Heart left ventricle (tissue), 16 donors: ENCODE results near the gene CCDC134. TPM values are rescaled to one million over a fixed set of nuclear protein-coding genes. Genes with fewer than 3 reads are reported as not detected.
A peak's percentile ranks its signal among the peaks of the same experiment; 100 is the strongest.
"Not testable (repeated sequence)": the region's sequence is repeated elsewhere in the genome, so short reads cannot be mapped to it uniquely, and the experiment has no call there.

Source experiments
- ATAC-seq, 4 donors: fragments of 200-7000 bp; cut with Tn5 transposase; one replicate each; pipeline ENCODE4 v1.9.1; 2020 to 2022; ENCODE audit warnings: moderate library complexity in 4 of 4, mild to moderate bottlenecking in 3 of 4, moderate number of reproducible peaks in 1 of 4
- DNase-seq, 5 donors: peaks; one replicate each; pipeline ENCODE4 v3.0.0-alpha.2; 2020
- H3K27ac ChIP-seq, 12 donors: fragments of 200-600 bp; sonication (generic) in 4 of 12; one replicate each; pipeline versions ENCODE4 v1.5.0 to v1.8.0; 2016 to 2022; ENCODE audit warnings: mild to moderate bottlenecking in 2 of 12
- H3K27me3 ChIP-seq, 9 donors: fragments of 200-600 bp; sonication (generic) in 2 of 9; one replicate each; pipeline versions ENCODE4 v1.5.1 to v1.8.0; 2016 to 2022; ENCODE audit warnings: mild to moderate bottlenecking in 3 of 9
- H3K36me3 ChIP-seq, 9 donors: fragments of 200-600 bp; sonication (generic) in 2 of 9; one replicate each; pipeline versions ENCODE4 v1.5.0 to v1.8.0; 2018 to 2022; ENCODE audit warnings: mild to moderate bottlenecking in 2 of 9
- H3K4me1 ChIP-seq, 12 donors: fragments of 200-600 bp; sonication (generic) in 4 of 12; one replicate each; pipeline versions ENCODE4 v1.5.0 to v1.8.0; 2016 to 2022; ENCODE audit warnings: mild to moderate bottlenecking in 3 of 12
- H3K4me3 ChIP-seq, 12 donors: fragments of 200-600 bp; sonication (generic) in 4 of 12; one replicate each; pipeline versions ENCODE4 v1.5.0 to v1.8.0; 2017 to 2022; ENCODE audit warnings: mild to moderate bottlenecking in 9 of 12, moderate library complexity in 4 of 12
- H3K9me3 ChIP-seq, 12 donors: fragments of 200-600 bp; sonication (generic) in 4 of 12; one replicate each; pipeline versions ENCODE4 v1.5.0 to v1.8.0; 2016 to 2022; ENCODE audit warnings: mild to moderate bottlenecking in 1 of 12
- CTCF ChIP-seq, 12 donors: fragments of 200-600 bp; sonication (generic) in 4 of 12; IDR thresholded peaks; one replicate each; pipeline versions ENCODE4 v1.5.0 to v1.8.0; 2018 to 2022; ENCODE audit warnings: antibody characterized with exemption in 12 of 12, mild to moderate bottlenecking in 5 of 12
- POLR2A ChIP-seq, 2 donors: fragments of 450-650 bp; IDR thresholded peaks; one replicate each; pipeline ENCODE4 v1.6.1; 2017; ENCODE audit warnings: antibody characterized with exemption in 2 of 2, mild to moderate bottlenecking in 2 of 2, moderate library complexity in 2 of 2
- WGBS, 4 donors: extraction: QIAGEN DNeasy Blood & Tissue Kit in 2 of 4; methylation state at CpG; one replicate each; pipeline versions ENCODE4 v1.1.5 to v1.1.7; 2013 to 2018; 5-methylcytosine and 5-hydroxymethylcytosine counted together
- intact Hi-C, 10 donors: fragments of 100-400 bp; cut with DNase I; formaldehyde crosslinking; loops; one replicate each; pipeline versions ENCODE4 v1.11.1 to v1.14.2; 2022
- polyA plus RNA-seq, 2 donors: library from polyadenylated mRNA; stranded (reverse); fragments of 200-250 nt; gene quantifications; one replicate each; pipeline ENCODE4 v1.2.3, GENCODE V29; 2013
- total RNA-seq, 9 donors: library from RNA; depleted of rRNA in 2 of 9; stranded (reverse); fragments of >200 nt in 2 of 9; fragmentation: NEBNext Ultra II Directional in 3 of 9; extraction: Animal tissue kit (Norgen Biotek cat#: 25700) in 3 of 9; gene quantifications; one replicate each; pipeline versions ENCODE4 v1.1.0 to v1.2.4, GENCODE V29; 2016 to 2023
- donor health status: ischemic (EF 13 %, LVEDD 7.1; RV severe dilation, severe dysfunction).
- donor health status: healthy with polysubstance abuse.
- donor health status: DM: no; HTN: yes; CAD: no.
- donor health status: DM: no; HTN: no; CAD: no.
- donor health status: ischemic (EF 25% LVEDD 6.9; RV normal size, moderate dysfunction).
- donor health status: ischemic (EF 25% LVEDD 5.7; RV mildly dilated, moderate dysfunction).
- donor health status: healthy.
- donor health status: DM: yes; HTN: yes; CAD: no.
- donor health status: ischemic (EF 35%, LVEDD 5.7; RV mildly dilated, moderate dysfunction).
- donor health status: nonischemic (EF 11% LVEDD 7.7; RV severe dilation, severe dysfunction).
- donor health status: DM: yes; HTN: yes; CAD: no.
- donor health status: PGD.
- donor health status: ischemic (EF 29% LVEDD 5.4; RV normal size, mild dysfunction).
- donor health status: nonischemic (EF 23%, LVEDD 6.1; RV moderate dilation, normal function).

CCDC134 gene
- total and polyA plus RNA-seq, 11 donors: 2.2 to 10.2 (median 3.5) TPM

DNA sequence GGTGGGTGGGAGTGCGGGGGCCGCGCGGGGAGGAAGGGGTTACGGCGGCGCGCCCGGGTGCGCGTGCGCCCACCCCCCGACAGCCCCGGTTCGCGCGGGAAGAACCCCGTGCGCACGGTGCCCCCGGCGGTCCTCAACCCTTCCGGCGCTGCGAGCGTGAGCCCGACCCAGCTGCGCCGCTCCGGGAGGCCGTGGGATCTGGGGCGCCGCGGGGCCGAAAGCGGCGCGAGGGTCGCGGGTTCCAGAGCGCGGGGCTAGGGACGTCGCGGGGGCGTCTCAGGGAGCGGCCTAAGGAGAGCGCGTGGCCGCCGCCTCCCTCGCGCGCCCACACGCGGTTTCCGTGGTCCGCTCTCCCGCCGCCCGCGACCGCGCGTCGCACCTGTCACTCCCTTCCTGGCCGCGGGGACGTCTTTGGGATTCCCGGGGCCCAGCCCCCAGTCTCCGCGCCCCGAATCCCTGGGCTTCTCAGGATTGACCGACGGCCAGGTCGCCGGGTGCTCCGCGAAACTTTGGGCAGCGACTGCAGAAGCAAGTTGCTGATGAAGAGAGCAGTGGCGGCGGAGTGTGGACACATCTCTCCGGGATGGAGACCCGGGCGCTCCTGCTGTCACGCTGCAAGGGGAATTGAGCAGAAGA is 33.0 kb downstream of the CCDC134 start:
- ATAC-seq (peak in 2 of 4 donors; percentile 9 to 30), DNase-seq (peak; percentile 45 to 74 (median 52))
- TF ChIP-seq POLR2A (IDR thresholded peaks at IDR 0.05) (no peak), CTCF (IDR thresholded peaks at IDR 0.05) (no peak)
- Histone ChIP-seq H3K4me3 (peak overlapping the region; percentile 76 to 99 (median 96)), H3K9me3 (no peaks in the 10 kb centered on the region), H3K4me1 (peaks cover 0 to 45% (median 14%) of the 10 kb centered on the region in 12 donors), H3K27ac (peak overlapping the region; percentile 90 to 99 (median 94)), H3K27me3 (no peaks in the 10 kb centered on the region), H3K36me3 (peaks cover 0 to 18% (median 13%) of the 10 kb centered on the region in 9 donors)
- WGBS, 4 donors: 0 to 20% (median 1%) methylated on average over 2 to 86 of the region's 86 CpGs
- intact Hi-C loops: loop anchor here in 3 of 10 donors (5.0 to 10.0 kb wide), 4 partner anchors 61 to 241 kb away; partner anchors contain the start of genes MEI1 (in 1 of the 3), NAGA (in 1 of the 3), PHETA2 (in 1 of the 3) and SMDT1 (in 1 of the 3)

- TF ChIP-seq CTCF (IDR thresholded peaks at IDR 0.05) (no peak), POLR2A (IDR thresholded peaks at IDR 0.05) (no peak)
- no peak for ATAC-seq
- H3K9me3 ChIP-seq: no peaks in the 10 kb centered on the region
- peaks cover 0 to 52% (median 17%) of the 10 kb centered on the region in 12 donors for H3K4me1 ChIP-seq
- intact Hi-C loops: loop anchor here in 3 of 10 donors (5.0 to 10.0 kb wide), 4 partner anchors 61 to 241 kb away; partner anchors contain the start of genes MEI1 (in 1 of the 3), NAGA (in 1 of the 3), PHETA2 (in 1 of the 3) and SMDT1 (in 1 of the 3)
- peak overlapping the region; percentile 76 to 99 (median 96) for H3K4me3 ChIP-seq
- peaks cover 0 to 18% (median 13%) of the 10 kb centered on the region in 9 donors for H3K36me3 ChIP-seq
- H3K27me3 ChIP-seq: no peaks in the 10 kb centered on the region
- peak overlapping the region; percentile 90 to 99 (median 94) for H3K27ac ChIP-seq
- 11 to 19% (median 14%) methylated on average over 11 to 14 of the region's 14 CpGs for WGBS, 4 donors
- no peak for DNase-seq
Measured at GRCh38 chr22:41834005-41834944, 33.8 kb downstream of the CCDC134 start.

GRCh38 chr22:41835462-41835861 is 35.0 kb downstream of the CCDC134 start:
- H3K4me3 ChIP-seq, ATAC-seq, H3K9me3 ChIP-seq, H3K27me3 ChIP-seq, DNase-seq: not testable (repeated sequence)
- intact Hi-C loops: loop anchor here in 2 of 10 donors (10.0 kb wide), 2 partner anchors 59 to 239 kb away; partner anchors contain the start of genes NAGA (in 1 of the 2), PHETA2 (in 1 of the 2) and SMDT1 (in 1 of the 2)
- WGBS, 4 donors: 68 to 82% (median 77%) methylated on average over 8 of the region's 8 CpGs
- Histone ChIP-seq H3K4me1 (peaks cover 0 to 61% (median 17%) of the 10 kb centered on the region in 12 donors), H3K36me3 (peaks cover 0 to 20% (median 13%) of the 10 kb centered on the region in 9 donors), H3K27ac (peak overlapping the region in 1 of 12 donors; percentile 0)

GRCh38 chr22:41836551-41836950 is 36.1 kb downstream of the CCDC134 start:
- Histone ChIP-seq H3K4me1 (peaks cover 0 to 67% (median 24%) of the 10 kb centered on the region in 12 donors), H3K36me3 (peaks cover 0 to 31% (median 13%) of the 10 kb centered on the region in 9 donors), H3K27ac (no peak overlapping the region), H3K9me3 (no peaks in the 10 kb centered on the region), H3K4me3 (no peak overlapping the region), H3K27me3 (no peaks in the 10 kb centered on the region)
- DNase-seq: no peak
- intact Hi-C loops: loop anchor here in 2 of 10 donors (10.0 kb wide), 2 partner anchors 58 to 238 kb away; partner anchors contain the start of genes NAGA (in 1 of the 2), PHETA2 (in 1 of the 2) and SMDT1 (in 1 of the 2)
- no peak for TF ChIP-seq POLR2A (IDR thresholded peaks at IDR 0.05)
- TF ChIP-seq CTCF (IDR thresholded peaks at IDR 0.05): no peak
- WGBS, 4 donors: 81 to 92% (median 86%) methylated on average over 2 of the region's 2 CpGs
- no peak for ATAC-seq
